Right cardiac atrium (tissue), 5 donors: ENCODE measurements around the gene METRN. TPM values are rescaled to one million over a fixed set of nuclear protein-coding genes. Genes with fewer than 3 reads are reported as not detected.

Experiments
- ATAC-seq, 2 donors: fragments of 200-7000 bp; cut with Tn5 transposase; one replicate each; pipeline versions ENCODE4 v1.8.0 to v1.9.1; 2020; ENCODE audit warnings: moderate library complexity in 2 of 2, mild to moderate bottlenecking in 1 of 2
- DNase-seq, 3 donors: peaks; one replicate each; pipeline ENCODE4 v3.0.0-alpha.2; 2020
- H3K27ac ChIP-seq: one replicate; pipeline ENCODE4 v1.5.1; 2013; ENCODE audit warnings: mild to moderate bottlenecking, low read length, control low read depth, moderate library complexity
- H3K27me3 ChIP-seq: one replicate; pipeline ENCODE4 v1.6.1; 2013; ENCODE audit not compliant: control insufficient read depth, insufficient read depth
- H3K4me1 ChIP-seq: one replicate; pipeline ENCODE4 v1.6.1; 2013; ENCODE audit warnings: low read length; ENCODE audit not compliant: control insufficient read depth, insufficient read depth
- H3K4me3 ChIP-seq: one replicate; pipeline ENCODE4 v1.5.1; 2013; ENCODE audit warnings: low read length, control low read depth
- H3K9me3 ChIP-seq: one replicate; pipeline ENCODE4 v1.6.1; 2013; ENCODE audit warnings: low read length; ENCODE audit not compliant: control insufficient read depth
- WGBS: extraction: QIAGEN DNeasy Blood & Tissue Kit; methylation state at CpG from one replicate; pipeline ENCODE4 v1.1.7; 2013; 5-methylcytosine and 5-hydroxymethylcytosine counted together
- intact Hi-C, 4 donors: fragments of 100-400 bp; cut with DNase I; formaldehyde crosslinking; loops; one replicate each; pipeline versions ENCODE4 v1.11.0 to v1.14.0; 2022 to 2023
- polyA plus RNA-seq: library from polyadenylated mRNA; stranded (reverse); fragments of 200-250 nt; gene quantifications from one replicate; pipeline ENCODE4 v1.2.3, GENCODE V29; 2013
- total RNA-seq, 4 donors: library from RNA; stranded (reverse); fragmentation: NEBNext Ultra II Directional; extraction: Animal tissue kit (Norgen Biotek cat#: 25700); gene quantifications; one replicate each; pipeline ENCODE4 v1.2.1, GENCODE V29; 2021
- donor health status: healthy with polysubstance abuse.
- donor health status: DM: no; HTN: yes; CAD: no.
- donor health status: DM: no; HTN: no; CAD: no.
- donor health status: DM: no; HTN: yes; CAD: no; lungs with severe emphysema.
- donor health status: DM: yes; HTN: yes; CAD: no.

METRN gene
- total and polyA plus RNA-seq, 5 donors: 65.2 to 75.0 (median 68.2) TPM

DNA sequence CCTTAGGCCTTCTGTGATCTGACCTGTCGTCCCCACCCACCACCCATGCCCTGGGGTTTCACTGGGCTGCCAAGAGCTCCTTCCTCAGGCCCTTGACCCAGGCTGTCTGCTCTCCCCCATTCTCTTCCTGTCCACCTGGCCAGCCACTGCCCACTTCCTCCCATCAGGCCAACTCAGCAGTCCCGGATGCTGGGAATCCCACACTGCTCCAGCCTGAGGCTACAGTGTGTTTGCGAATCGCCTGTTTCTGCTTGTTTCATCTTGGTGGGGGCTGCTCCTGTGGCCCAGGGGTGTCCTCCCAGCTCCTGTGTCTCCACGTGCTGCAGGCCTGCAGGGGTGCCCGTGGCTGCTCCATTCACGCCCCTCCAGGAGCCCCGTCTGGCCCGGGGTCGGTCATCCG is 839 bp upstream of the METRN start:
- 71% methylated on average over 11 of the region's 11 CpGs for WGBS
- Histone ChIP-seq H3K9me3 (no peaks in the 10 kb centered on the region), H3K27ac (no peak overlapping the region), H3K27me3 (no peaks in the 10 kb centered on the region), H3K4me3 (no peak overlapping the region), H3K4me1 (no peaks in the 10 kb centered on the region)
- ATAC-seq (no peak), DNase-seq (no peak)
- intact Hi-C loops: loop anchor here in 3 of 4 donors (5.0 to 10.0 kb wide), 3 partner anchors 71 to 341 kb away; partner anchors contain the start of genes CHTF18 (in 3 of the 3) and RPUSD1 (in 3 of the 3)

DNA sequence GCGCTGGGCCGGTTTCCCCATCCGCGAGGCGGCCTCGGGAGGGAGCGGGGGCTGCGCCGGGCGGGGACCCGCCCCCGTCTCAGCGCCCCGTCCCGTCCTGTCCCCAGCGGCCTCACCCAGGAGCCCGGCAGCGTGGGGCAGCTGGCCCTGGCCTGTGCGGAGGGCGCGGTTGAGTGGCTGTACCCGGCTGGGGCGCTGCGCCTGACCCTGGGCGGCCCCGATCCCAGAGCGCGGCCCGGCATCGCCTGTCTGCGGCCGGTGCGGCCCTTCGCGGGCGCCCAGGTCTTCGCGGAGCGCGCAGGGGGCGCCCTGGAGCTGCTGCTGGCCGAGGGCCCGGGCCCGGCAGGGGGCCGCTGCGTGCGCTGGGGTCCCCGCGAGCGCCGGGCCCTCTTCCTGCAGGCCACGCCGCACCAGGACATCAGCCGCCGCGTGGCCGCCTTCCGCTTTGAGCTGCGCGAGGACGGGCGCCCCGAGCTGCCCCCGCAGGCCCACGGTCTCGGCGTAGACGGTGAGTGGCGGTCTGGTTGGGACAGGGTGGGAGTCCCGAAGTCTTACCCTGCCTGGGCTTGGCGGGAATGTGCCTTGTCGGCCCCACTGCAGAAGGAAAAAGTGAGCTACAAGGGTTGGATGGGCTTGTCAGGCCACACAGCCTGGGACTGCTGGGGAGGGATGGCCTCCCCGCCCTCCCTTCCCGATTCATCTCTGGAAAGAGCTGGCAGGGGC is 720 bp downstream of the METRN start:
- H3K4me3 ChIP-seq: peak overlapping the region; percentile 91
- peaks cover 3% of the 10 kb centered on the region for H3K4me1 ChIP-seq
- H3K9me3 ChIP-seq: no peaks in the 10 kb centered on the region
- H3K27me3 ChIP-seq: no peaks in the 10 kb centered on the region
- no peak overlapping the region for H3K27ac ChIP-seq
- DNase-seq (peak in 1 of 3 donors; percentile 74), ATAC-seq (no peak)
- intact Hi-C loops: loop anchor here in 2 of 4 donors (10.0 kb wide), 2 partner anchors 69 to 339 kb away; partner anchors contain the start of genes CHTF18 (in 1 of the 2) and RPUSD1 (in 1 of the 2)
- WGBS: 2% methylated on average over 74 of the region's 74 CpGs

- 26% methylated on average over 12 of the region's 12 CpGs for WGBS
- Histone ChIP-seq H3K4me1 (peaks cover 3% of the 10 kb centered on the region), H3K9me3 (no peaks in the 10 kb centered on the region), H3K27me3 (no peaks in the 10 kb centered on the region), H3K27ac (no peak overlapping the region), H3K4me3 (peak overlapping the region; percentile 91)
- DNase-seq (peak; percentile 53 to 82 (median 78)), ATAC-seq (no peak)
- intact Hi-C loops: loop anchor here in 2 of 4 donors (10.0 kb wide), 2 partner anchors 69 to 339 kb away; partner anchors contain the start of genes CHTF18 (in 1 of the 2) and RPUSD1 (in 1 of the 2)
Measured at GRCh38 chr16:716200-716568, 1.3 kb downstream of the METRN start.

- WGBS: 87% methylated on average over 29 of the region's 29 CpGs
- intact Hi-C loops: loop anchor here in 2 of 4 donors (10.0 kb wide), 2 partner anchors 68 to 338 kb away; partner anchors contain the start of genes CHTF18 (in 1 of the 2) and RPUSD1 (in 1 of the 2)
- Histone ChIP-seq H3K27me3 (no peaks in the 10 kb centered on the region), H3K4me1 (peaks cover 3% of the 10 kb centered on the region), H3K4me3 (no peak overlapping the region), H3K9me3 (no peaks in the 10 kb centered on the region), H3K27ac (no peak overlapping the region)
- ATAC-seq (no peak), DNase-seq (no peak)
Measured at GRCh38 chr16:716768-717325, 1.9 kb downstream of the METRN start.

DNA sequence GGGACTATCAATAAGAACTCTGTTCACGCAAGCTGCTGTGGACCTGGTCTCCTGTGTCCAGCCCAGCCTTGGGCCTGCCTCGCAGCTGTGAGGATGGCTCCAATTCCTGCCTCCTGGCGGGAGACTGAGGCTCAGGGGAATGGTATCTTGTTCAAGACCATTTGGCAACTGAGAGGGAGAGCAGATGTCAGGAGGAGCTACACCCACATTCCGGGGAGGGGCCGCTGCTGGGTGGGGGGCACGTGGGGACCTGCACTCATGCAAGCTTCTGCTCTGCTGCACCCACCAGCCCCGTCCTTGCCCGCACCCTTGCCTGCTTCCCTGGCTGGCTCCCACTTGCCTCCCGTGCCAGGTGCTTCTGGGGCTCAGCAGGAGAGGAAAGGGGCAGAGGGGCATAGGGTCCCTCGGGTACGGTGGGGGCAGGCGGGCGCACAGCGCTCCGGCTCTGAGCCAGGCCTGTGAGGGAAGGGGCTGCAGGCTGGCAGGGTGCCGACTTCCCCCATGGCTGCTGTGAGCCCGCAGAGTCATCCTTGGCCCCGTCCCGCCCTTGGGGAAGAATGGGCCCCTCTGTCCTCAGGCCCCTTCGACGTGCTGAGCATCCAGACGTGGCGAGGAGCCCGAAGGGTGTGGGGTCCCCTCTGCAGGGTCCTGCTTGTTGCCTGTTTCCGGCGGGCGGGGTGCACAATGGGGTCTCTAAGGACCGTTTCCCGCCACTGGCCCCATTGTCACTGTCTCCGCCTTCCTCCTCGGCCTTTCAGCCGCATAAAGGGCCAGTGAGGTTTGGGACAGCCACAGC is 2.7 kb downstream of the METRN start:
- WGBS: 81% methylated on average over 32 of the region's 32 CpGs
- no peaks in the 10 kb centered on the region for H3K27me3 ChIP-seq
- peaks cover 5% of the 10 kb centered on the region for H3K4me1 ChIP-seq

DNA sequence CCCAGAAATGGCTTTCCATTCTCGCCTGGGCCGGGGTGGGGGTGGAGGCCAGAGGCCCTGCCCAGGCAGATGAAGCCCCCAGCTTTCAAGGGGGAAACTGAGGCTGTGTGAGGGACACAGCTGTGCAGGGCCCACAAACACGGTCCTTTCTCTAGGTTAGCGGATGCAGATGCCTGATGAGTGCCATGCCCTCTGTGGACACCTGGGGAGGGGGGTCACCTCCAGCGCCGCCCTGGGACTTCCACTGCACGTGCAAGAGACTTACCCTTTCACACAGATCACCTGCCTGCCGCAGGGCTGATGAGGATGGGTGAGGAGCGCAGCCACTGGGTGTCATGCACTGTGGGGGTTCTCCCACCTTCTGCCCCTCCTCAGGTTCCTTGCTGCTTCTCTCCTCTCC is 3.5 kb downstream of the METRN start:
- WGBS: 91% methylated on average over 9 of the region's 9 CpGs
- Histone ChIP-seq H3K4me3 (no peak overlapping the region), H3K9me3 (no peaks in the 10 kb centered on the region), H3K27me3 (no peaks in the 10 kb centered on the region), H3K27ac (no peak overlapping the region), H3K4me1 (peaks cover 5% of the 10 kb centered on the region)
- intact Hi-C loops: loop anchor here in 2 of 4 donors (10.0 kb wide), 2 partner anchors 66 to 336 kb away; partner anchors contain the start of genes CHTF18 (in 1 of the 2) and RPUSD1 (in 1 of the 2)
- DNase-seq (no peak), ATAC-seq (no peak)

More for the DNA sequence above, 2.7 kb downstream of the METRN start:
- no peak overlapping the region for H3K4me3 ChIP-seq
- intact Hi-C loops: loop anchor here in 2 of 4 donors (10.0 kb wide), 2 partner anchors 67 to 337 kb away; partner anchors contain the start of genes CHTF18 (in 1 of the 2) and RPUSD1 (in 1 of the 2)
- no peak overlapping the region for H3K27ac ChIP-seq
- ATAC-seq (no peak), DNase-seq (no peak)
- H3K9me3 ChIP-seq: no peaks in the 10 kb centered on the region

GRCh38 chr16:718922-719321 is 4.0 kb downstream of the METRN start:
- 82% methylated on average over 6 of the region's 6 CpGs for WGBS
- Histone ChIP-seq H3K27ac (no peak overlapping the region), H3K27me3 (no peaks in the 10 kb centered on the region), H3K4me1 (peaks cover 5% of the 10 kb centered on the region), H3K9me3 (no peaks in the 10 kb centered on the region), H3K4me3 (no peak overlapping the region)
- DNase-seq (no peak), ATAC-seq (no peak)
- intact Hi-C loops: loop anchor here in 2 of 4 donors (10.0 kb wide), 2 partner anchors 66 to 336 kb away; partner anchors contain the start of genes CHTF18 (in 1 of the 2) and RPUSD1 (in 1 of the 2)

DNA sequence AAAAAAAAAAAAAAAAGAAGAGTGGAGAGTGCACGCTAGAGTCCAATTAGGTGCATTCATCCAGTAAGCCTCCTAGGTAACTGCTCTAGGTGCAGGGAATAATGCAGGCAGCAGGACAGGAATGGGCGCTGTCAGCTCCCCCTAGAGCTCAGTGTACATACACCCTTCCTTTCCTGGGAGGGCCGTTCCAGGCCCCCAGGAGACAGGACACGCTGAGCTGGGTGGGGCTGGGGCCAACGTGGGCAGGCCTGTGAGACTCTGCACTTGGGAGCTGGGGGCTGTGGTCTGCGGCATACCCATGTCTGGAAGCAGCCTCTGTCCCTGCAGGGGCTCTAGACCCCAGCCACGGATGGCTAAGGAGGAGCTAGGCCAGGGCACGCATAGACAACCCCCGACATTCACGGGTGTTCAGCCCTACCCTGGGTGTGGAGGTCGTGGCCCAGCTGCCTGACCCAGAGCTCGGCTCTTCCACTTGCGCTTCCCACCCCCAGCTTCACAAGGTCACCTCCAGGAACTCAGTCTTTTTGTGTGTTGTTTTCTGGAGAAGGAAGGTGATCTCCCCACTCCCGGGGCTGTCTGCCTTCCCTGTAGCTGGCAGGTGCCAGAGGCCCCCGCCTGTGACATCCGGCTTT is 5.0 kb downstream of the METRN start:
- Histone ChIP-seq H3K27me3 (no peaks in the 10 kb centered on the region), H3K4me1 (peaks cover 5% of the 10 kb centered on the region), H3K4me3 (peak overlapping the region; percentile 57), H3K9me3 (no peaks in the 10 kb centered on the region), H3K27ac (peak overlapping the region; percentile 68)
- intact Hi-C loops: loop anchor here in 2 of 4 donors (10.0 kb wide), 2 partner anchors 65 to 335 kb away; partner anchors contain the start of genes CHTF18 (in 1 of the 2) and RPUSD1 (in 1 of the 2)
- 11% methylated on average over 16 of the region's 16 CpGs for WGBS
- no peak for ATAC-seq
- DNase-seq: no peak

GRCh38 chr16:720447-720989 is 5.6 kb downstream of the METRN start:
- Histone ChIP-seq H3K4me3 (peak overlapping the region; percentile 57), H3K27ac (peak overlapping the region; percentile 68), H3K27me3 (no peaks in the 10 kb centered on the region), H3K4me1 (peaks cover 5% of the 10 kb centered on the region), H3K9me3 (no peaks in the 10 kb centered on the region)
- intact Hi-C loops: no loop called here
- under 1% methylated on average over 38 of the region's 38 CpGs for WGBS
- DNase-seq: peak in 1 of 3 donors; percentile 53
- peak; percentile 47 to 61 for ATAC-seq
